Stimulated activated naive CD8-positive, alpha-beta T cell treated with anti-CD3 and anti-CD28 coated beads, Interleukin-15, amount 100 ng/mL, for 72 hours (primary cell): ENCODE results near the gene CFB.

Experiments
- ATAC-seq: fragments of 150-1000 bp; cut with Tn5 transposase; 2 replicates; pipeline ENCODE4 v1.10.0; 2021; ENCODE audit warnings: mild to moderate bottlenecking, moderate library complexity
- DNase-seq, 2 donors: peaks; one replicate each; pipeline ENCODE4 v3.0.0; 2021 to 2022
- H3K27ac Mint-ChIP-seq, 2 donors: one replicate each; pipeline ENCODE4 v1.8.0; 2022; ENCODE audit warnings: mild to moderate bottlenecking in 2 of 2, mixed read lengths in 2 of 2, moderate library complexity in 2 of 2
- H3K27me3 Mint-ChIP-seq: one replicate; pipeline ENCODE4 v1.8.0; 2022; ENCODE audit warnings: mixed read lengths
- H3K4me1 Mint-ChIP-seq: one replicate; pipeline ENCODE4 v1.8.0; 2022; ENCODE audit warnings: mild to moderate bottlenecking, mixed read lengths
- H3K4me3 Mint-ChIP-seq, 2 donors: one replicate each; pipeline ENCODE4 v1.8.0; 2022; ENCODE audit warnings: mild to moderate bottlenecking in 2 of 2, mixed read lengths in 2 of 2, moderate library complexity in 1 of 2
- H3K9me3 Mint-ChIP-seq, 2 donors: one replicate each; pipeline ENCODE4 v1.8.0; 2022; ENCODE audit warnings: mixed read lengths in 2 of 2

The CFB gene

DNA sequence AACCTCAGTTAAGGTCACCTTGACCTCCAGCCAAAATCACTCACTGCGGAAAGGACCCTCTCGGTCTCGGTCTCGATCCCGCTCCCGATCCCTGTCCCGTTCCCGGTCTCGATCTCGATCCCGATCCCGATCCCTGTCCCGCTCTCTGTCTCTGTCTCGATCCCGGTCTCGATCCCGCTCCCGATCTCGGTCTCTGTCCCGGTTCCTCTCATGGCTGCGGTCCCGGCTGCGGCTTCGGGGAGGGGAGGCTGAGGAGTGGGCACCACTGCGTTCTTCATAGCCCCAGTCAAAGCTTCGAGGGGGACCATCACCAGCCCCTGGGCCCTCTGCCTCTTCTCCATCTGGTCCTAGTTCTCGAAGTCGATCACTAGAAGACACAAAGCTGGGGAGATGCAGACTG lies 8.6 kb downstream of the CFB start:
- no peaks in the 10 kb centered on the region for H3K9me3 Mint-ChIP-seq
- no peaks in the 10 kb centered on the region for H3K27me3 Mint-ChIP-seq
- H3K4me3 Mint-ChIP-seq = no peak overlapping the region
- no peak for DNase-seq
- H3K4me1 Mint-ChIP-seq = peaks cover 17% of the 10 kb centered on the region
- ATAC-seq = no peak
- H3K27ac Mint-ChIP-seq = no peak overlapping the region

DNA sequence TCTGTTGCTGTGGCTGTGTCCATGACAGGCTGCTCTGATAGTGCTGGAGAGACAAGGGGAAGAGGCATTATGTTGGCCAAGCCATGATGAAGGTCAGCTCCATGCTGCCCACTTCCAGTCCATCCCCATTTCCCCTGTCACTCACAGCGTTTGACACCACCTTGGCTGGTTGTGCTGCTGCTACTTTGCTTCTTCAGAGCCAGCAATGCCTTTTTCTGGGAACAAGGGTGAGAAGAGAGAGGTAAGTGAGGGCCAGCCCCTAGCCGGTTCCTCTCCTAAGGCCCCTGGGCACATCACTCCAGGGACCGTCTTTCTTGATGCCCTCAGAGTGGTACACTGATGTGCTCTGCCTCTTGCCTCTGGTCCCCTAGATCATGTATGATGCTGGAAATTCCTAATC lies 10.9 kb downstream of the CFB start:
- H3K27me3 Mint-ChIP-seq = no peaks in the 10 kb centered on the region
- ATAC-seq (no peak), DNase-seq (no peak)
- peaks cover 40% of the 10 kb centered on the region for H3K4me1 Mint-ChIP-seq
- no peaks in the 10 kb centered on the region for H3K9me3 Mint-ChIP-seq
- no peak overlapping the region for H3K27ac Mint-ChIP-seq
- H3K4me3 Mint-ChIP-seq = peak overlapping the region in 1 of 2 donors; percentile 98

DNA sequence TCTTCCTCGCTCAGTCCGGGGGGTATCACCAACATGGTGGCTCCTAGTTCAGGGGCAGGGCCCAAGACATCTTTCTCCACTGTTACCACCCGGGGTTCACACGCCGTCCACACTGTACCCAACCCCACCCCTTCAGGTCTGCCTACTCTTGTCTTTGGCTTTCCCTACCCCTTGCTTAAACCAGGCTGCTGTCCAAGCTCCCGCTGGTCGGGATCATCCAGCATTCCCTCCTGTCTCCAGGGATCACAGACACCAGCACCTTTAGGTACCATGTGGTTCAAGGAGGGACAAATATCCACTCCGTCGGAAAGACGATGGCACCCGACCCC lies 12.5 kb downstream of the CFB start:
- Mint-ChIP-seq H3K4me1 (peaks cover 51% of the 10 kb centered on the region), H3K27me3 (no peaks in the 10 kb centered on the region), H3K9me3 (no peaks in the 10 kb centered on the region), H3K4me3 (peak overlapping the region; percentile 90 to 98), H3K27ac (peak overlapping the region; percentile 86 to 94)
- ATAC-seq (no peak), DNase-seq (no peak)

DNA sequence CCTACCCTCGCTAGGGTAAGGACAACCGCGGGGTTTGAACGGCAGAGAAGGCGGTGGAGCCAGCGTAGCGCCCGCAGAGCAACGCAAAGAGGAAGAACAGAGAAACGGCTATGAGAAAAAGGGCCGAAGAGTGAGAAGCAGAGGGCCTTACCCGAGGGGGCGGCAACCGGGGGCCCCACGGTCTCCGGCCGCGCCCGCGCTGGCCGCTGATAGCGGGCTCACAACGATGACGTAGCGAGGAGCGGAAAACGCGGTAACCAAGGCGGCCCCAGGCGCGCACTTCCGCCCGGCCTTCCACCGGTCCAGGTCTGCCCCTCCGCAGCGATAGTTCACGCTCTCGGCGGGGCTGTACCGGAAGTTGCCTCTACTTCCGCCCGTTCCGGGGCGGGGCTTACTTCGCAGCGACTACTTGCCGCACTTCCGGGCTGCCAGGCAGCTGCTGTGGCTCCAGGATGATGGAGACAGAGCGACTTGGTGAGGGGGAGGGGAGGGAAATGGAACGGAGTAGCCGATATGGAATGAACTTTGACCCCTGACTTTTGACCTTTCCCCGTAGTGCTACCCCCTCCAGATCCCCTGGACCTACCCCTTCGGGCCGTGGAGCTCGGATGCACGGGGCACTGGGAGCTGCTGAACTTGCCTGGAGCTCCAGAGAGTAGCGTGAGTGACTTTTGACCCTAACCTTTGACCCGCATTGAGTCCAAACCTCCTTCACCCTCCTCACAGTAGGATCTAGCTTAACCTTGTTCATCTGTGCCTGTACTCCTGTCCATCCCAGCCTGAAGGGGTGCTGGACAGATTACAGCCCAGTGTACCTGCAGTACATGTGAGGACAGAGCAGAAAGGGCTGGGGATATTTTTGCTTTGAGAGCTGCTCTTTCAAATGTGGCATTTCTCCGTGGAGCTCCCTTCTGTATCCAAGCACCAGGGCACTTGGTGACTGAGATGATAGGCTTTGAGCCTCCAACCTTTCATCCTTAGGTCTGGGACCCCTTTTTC lies 13.1 kb downstream of the CFB start, which contains the start of the genes NELFE and SKIC2:
Gene NELFE, minus strand, starts transcription at position 231 of the 999 bp plus-strand sequence. CDS start 525 bp downstream, outside the sequence.
Gene SKIC2, plus strand, starts transcription at position 435 of the 999 bp plus-strand sequence. Its CDS starts 18 bp downstream, at position 453.
- H3K4me1 Mint-ChIP-seq = peaks cover 51% of the 10 kb centered on the region
- DNase-seq (peak; percentile 97 to 99), ATAC-seq (peak; percentile 99)
- no peaks in the 10 kb centered on the region for H3K27me3 Mint-ChIP-seq
- peak within 1 kb of the TSS; percentile 96 to 100 for H3K27ac Mint-ChIP-seq
- peak within 1 kb of the TSS; percentile 90 to 98 for H3K4me3 Mint-ChIP-seq
- no peaks in the 10 kb centered on the region for H3K9me3 Mint-ChIP-seq

DNA sequence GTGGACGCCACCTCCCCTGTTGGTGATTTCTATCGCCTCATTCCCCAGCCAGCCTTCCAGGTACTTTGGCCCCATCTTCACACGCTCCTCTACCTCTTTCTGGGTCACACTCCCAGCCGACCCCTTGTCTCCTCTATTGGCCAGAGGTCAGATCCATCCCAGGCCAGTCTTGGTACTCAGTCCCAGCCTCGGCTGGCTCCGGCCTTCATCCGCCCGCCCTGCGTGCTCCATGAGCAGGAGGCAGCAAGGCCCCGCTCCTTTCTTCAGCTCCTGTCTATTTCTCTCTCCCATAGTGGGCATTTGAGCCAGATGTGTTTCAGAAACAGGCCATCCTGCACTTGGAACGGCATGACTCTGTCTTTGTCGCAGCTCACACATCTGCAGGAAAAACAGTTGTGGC lies 15.7 kb downstream of the CFB start:
- H3K9me3 Mint-ChIP-seq = no peaks in the 10 kb centered on the region
- no peak for ATAC-seq
- peak overlapping the region; percentile 1 to 89 for H3K27ac Mint-ChIP-seq
- no peak for DNase-seq
- no peaks in the 10 kb centered on the region for H3K27me3 Mint-ChIP-seq
- no peak overlapping the region for H3K4me3 Mint-ChIP-seq
- peaks cover 51% of the 10 kb centered on the region for H3K4me1 Mint-ChIP-seq

DNA sequence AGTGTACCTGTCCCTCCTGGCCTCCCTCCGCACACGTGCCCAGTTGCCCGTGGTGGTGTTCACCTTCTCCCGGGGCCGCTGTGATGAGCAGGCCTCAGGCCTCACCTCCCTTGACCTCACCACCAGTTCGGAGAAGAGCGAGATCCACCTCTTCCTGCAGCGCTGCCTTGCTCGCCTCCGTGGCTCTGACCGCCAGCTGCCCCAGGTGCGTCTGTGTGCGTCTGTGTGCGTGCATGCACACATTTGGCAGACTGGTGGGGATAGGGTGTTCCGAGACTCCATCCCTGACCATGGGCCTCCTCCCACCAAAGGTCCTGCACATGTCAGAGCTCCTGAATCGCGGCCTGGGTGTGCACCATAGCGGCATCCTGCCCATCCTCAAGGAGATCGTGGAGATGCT lies 18.0 kb downstream of the CFB start:
- no peaks in the 10 kb centered on the region for H3K9me3 Mint-ChIP-seq
- no peak for ATAC-seq
- no peak overlapping the region for H3K4me3 Mint-ChIP-seq
- no peaks in the 10 kb centered on the region for H3K27me3 Mint-ChIP-seq
- peak overlapping the region in 1 of 2 donors; percentile 79 for H3K27ac Mint-ChIP-seq
- peaks cover 49% of the 10 kb centered on the region for H3K4me1 Mint-ChIP-seq
- DNase-seq = no peak

DNA sequence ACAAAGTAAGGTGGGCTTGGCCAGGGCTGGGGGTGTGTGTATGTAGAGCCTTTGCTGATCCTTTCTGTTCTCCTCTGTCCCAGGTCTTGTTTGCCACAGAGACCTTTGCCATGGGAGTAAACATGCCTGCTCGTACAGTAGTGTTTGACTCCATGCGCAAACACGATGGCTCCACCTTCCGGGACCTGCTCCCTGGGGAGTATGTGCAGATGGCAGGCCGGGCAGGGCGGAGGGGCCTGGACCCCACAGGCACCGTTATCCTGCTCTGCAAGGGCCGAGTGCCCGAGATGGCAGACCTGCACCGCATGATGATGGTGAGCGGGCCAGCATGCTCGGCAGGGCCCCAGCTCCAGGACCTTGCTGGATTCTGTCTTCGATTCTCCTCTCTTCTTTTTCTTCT lies 19.8 kb downstream of the CFB start:
- Mint-ChIP-seq H3K27me3 (no peaks in the 10 kb centered on the region), H3K4me1 (peaks cover 54% of the 10 kb centered on the region), H3K9me3 (no peaks in the 10 kb centered on the region), H3K4me3 (no peak overlapping the region), H3K27ac (no peak overlapping the region)
- no peak for ATAC-seq
- no peak for DNase-seq

DNA sequence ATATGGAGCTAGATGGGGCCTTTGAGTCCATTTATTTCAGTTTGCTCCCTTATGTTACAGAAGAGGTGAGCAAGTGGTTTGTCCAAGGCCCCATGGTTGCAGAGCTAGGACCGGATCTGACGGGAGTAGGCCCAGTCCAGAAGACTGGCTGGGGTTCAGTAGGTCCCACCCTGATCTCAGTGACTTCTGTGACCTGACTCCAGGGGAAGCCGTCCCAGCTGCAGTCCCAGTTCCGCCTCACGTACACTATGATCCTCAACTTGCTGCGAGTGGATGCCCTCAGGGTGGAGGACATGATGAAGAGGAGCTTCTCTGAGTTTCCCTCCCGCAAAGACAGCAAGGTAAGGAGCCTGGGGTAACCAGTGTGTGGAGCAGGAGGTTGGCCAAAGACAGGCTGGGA lies 20.6 kb downstream of the CFB start:
- peak overlapping the region in 1 of 2 donors; percentile 76 for H3K27ac Mint-ChIP-seq
- DNase-seq (no peak), ATAC-seq (no peak)
- peaks cover 53% of the 10 kb centered on the region for H3K4me1 Mint-ChIP-seq
- H3K4me3 Mint-ChIP-seq = no peak overlapping the region
- no peaks in the 10 kb centered on the region for H3K9me3 Mint-ChIP-seq
- H3K27me3 Mint-ChIP-seq = no peaks in the 10 kb centered on the region

DNA sequence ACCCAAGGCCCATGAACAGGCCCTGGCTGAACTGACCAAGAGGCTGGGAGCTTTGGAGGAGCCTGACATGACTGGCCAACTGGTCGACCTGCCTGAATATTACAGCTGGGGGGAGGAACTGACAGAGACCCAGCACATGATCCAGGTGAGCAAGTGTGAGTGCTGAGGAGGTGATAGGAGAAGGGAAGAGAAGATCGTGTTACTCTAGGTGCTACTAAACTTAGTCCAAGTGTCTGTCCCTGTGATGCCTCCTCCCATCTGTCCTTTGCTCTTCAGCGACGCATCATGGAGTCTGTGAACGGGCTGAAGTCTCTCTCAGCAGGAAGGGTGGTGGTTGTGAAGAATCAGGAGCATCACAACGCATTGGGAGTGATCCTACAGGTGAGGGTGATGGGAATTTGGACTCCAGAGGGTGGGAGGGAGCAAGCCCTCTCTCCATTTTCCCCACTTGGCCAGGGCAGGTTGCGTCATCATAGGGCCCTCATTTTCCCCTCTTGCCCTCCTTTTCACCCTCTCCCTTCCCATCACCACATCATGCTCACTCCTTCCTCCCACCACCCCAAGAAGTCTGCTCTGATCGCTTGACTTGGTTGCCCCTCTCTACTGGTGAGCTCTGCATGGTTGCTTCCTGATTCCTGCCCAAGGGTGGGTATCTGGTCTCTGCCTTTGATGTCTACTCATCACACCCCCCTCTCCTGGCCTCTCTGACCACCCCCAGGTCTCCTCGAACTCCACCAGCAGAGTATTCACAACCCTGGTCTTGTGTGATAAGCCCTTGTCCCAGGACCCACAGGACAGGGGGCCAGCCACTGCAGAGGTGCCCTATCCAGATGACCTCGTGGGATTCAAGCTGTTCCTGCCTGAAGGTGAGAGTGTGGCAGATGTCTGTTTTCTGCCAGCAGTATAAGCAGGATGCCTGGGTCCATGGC lies 21.4 kb downstream of the CFB start:
- no peaks in the 10 kb centered on the region for H3K9me3 Mint-ChIP-seq
- peak overlapping the region; percentile 75 to 76 for H3K27ac Mint-ChIP-seq
- H3K4me3 Mint-ChIP-seq = no peak overlapping the region
- H3K4me1 Mint-ChIP-seq = peaks cover 45% of the 10 kb centered on the region
- ATAC-seq (no peak), DNase-seq (no peak)
- H3K27me3 Mint-ChIP-seq = no peaks in the 10 kb centered on the region

DNA sequence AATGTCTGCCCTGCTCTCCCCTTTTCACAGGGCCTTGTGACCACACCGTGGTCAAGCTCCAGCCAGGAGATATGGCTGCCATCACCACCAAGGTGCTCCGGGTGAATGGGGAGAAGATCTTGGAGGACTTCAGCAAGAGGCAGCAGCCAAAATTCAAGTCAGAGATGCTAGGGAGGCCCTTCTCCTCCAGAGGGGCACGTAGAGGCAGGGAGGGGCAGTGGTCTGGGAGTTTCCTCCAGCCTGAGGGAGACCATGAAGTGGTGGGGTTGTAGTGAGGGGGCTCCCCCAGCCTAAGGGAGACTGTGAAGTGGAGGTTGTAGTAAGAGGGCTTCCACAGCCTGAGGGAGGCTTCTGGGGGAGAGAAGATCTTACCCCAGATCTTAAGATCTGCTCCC lies 22.0 kb downstream of the CFB start:
- Mint-ChIP-seq H3K27ac (peak overlapping the region; percentile 75 to 85), H3K4me3 (no peak overlapping the region), H3K9me3 (no peaks in the 10 kb centered on the region), H3K27me3 (no peaks in the 10 kb centered on the region), H3K4me1 (peaks cover 47% of the 10 kb centered on the region)
- no peak for DNase-seq
- ATAC-seq = no peak

DNA sequence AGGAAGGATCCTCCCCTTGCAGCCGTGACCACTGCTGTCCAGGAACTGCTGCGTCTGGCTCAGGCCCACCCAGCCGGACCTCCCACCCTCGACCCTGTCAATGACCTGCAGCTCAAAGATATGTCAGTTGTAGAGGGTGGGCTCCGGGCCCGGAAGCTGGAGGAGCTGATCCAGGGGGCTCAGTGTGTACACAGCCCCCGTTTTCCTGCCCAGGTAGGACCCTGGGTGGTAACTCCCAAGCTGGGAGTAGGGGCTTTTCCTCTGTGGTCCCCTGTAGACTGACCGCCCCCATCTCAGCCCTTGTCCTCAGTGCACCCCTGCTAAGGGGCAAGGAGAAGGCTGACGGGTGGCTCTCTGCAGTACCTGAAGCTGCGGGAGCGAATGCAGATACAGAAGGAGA lies 22.4 kb downstream of the CFB start:
- Mint-ChIP-seq H3K4me1 (peaks cover 48% of the 10 kb centered on the region), H3K27me3 (no peaks in the 10 kb centered on the region), H3K4me3 (no peak overlapping the region), H3K9me3 (no peaks in the 10 kb centered on the region), H3K27ac (no peak overlapping the region)
- no peak for ATAC-seq
- no peak for DNase-seq

DNA sequence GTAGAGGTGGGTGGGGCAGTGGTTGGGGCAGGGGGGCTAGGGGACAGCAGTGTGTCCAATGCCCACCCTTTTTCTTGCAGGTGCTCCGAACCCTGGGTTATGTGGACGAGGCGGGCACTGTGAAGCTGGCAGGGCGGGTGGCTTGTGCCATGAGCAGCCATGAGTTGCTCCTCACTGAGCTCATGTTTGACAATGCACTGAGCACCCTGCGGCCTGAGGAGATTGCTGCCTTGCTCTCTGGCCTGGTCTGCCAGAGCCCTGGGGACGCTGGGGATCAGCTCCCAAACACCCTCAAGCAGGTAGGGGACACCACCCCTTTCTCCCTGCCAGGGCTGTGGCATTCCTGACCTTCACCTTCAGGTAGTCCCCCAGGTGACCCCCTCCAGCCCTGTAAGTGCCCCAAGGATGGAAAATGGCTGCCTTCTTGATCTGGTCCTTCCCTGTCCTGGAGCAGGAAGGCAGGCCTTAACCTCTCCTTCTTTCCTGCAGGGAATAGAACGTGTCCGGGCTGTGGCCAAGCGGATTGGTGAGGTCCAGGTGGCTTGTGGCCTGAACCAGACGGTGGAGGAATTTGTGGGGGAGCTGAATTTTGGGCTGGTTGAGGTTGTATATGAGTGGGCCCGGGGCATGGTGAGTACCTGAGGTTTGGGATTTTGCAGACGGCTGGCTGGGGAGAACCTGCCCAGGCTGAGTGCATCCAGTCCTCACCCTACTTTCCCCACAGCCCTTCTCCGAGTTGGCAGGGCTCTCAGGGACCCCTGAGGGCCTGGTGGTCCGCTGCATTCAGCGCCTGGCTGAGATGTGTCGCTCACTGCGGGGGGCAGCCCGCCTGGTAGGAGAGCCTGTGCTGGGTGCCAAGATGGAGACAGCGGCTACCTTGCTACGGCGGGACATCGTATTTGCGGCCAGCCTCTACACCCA lies 23.2 kb downstream of the CFB start:
- H3K4me3 Mint-ChIP-seq = peak overlapping the region in 1 of 2 donors; percentile 78
- no peak overlapping the region for H3K27ac Mint-ChIP-seq
- no peaks in the 10 kb centered on the region for H3K27me3 Mint-ChIP-seq
- DNase-seq = no peak
- H3K4me1 Mint-ChIP-seq = peaks cover 55% of the 10 kb centered on the region
- H3K9me3 Mint-ChIP-seq = no peaks in the 10 kb centered on the region
- no peak for ATAC-seq

DNA sequence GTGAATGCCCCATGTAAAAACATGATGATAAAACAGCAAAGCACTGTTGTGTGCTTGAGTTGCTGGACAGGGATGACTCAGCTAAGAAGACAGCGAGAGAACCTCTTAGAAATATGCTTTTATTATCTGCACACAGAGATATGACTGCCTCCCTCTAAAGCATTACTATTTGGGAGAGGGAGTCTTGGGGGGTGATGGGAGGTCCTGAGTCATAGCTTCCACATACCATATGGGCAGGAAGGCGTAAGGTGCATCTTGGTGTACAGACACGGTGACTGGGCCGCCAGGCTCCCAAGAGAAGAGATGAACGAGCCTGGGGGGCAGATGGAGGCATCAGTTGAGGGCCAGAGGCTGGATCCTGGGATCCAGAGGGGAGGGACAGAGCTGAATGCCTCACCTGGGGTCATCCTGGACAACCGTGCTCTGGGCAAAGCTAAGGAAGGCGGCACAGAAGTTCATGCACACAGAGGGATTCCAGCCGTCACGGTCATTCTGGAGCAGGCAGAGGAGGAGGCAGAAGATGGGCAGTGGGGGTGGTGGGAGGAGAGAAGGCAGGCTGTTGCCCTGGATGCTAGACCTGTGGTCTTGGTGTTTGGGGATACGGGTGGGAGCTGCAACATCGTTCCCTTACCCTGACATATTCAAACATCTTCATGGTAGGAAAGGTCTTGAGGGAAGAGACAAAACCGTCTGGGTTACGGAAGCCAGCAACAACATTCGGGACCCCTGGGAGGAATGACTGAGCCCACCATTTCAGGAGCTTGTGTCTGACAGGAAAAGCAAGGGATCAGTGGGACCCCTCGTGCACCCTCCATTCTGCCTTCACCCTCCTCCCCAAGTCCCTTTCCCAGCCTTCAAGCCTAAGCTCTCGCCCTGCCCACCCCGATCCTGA lies 24.1 kb downstream of the CFB start:
- Mint-ChIP-seq H3K4me1 (peaks cover 58% of the 10 kb centered on the region), H3K4me3 (peak overlapping the region; percentile 78 to 87), H3K9me3 (no peaks in the 10 kb centered on the region), H3K27me3 (no peaks in the 10 kb centered on the region), H3K27ac (peak overlapping the region; percentile 63 to 100)
- no peak for DNase-seq
- ATAC-seq = no peak
